BLaER1 (cell line): ENCODE measurements around the gene CTNND1.
A peak's percentile ranks its signal among the peaks of the same experiment; 100 is the strongest.

Source experiments
- H3K27ac ChIP-seq: shearing (Covaris generic); formaldehyde crosslinking; 2 replicates; pipeline ENCODE4 v1.8.1; 2022
- H3K27me3 ChIP-seq: shearing (Covaris generic); formaldehyde crosslinking; 2 replicates; pipeline ENCODE4 v1.8.1; 2022
- H3K36me3 ChIP-seq: shearing (Covaris generic); formaldehyde crosslinking; 2 replicates; pipeline ENCODE4 v1.8.1; 2022
- H3K4me1 ChIP-seq: shearing (Covaris generic); formaldehyde crosslinking; 2 replicates; pipeline ENCODE4 v1.8.1; 2022
- H3K4me2 ChIP-seq: shearing (Covaris generic); formaldehyde crosslinking; 2 replicates; pipeline ENCODE4 v1.8.1; 2022
- H3K4me3 ChIP-seq: shearing (Covaris generic); formaldehyde crosslinking; 2 replicates; pipeline ENCODE4 v1.8.1; 2022
- H3K9ac ChIP-seq: shearing (Covaris generic); formaldehyde crosslinking; 2 replicates; pipeline ENCODE4 v1.8.1; 2022
- H3K9me3 ChIP-seq: shearing (Covaris generic); formaldehyde crosslinking; 2 replicates; pipeline ENCODE4 v1.8.1; 2022
- H4K20me1 ChIP-seq: shearing (Covaris generic); formaldehyde crosslinking; 2 replicates; pipeline ENCODE4 v1.8.1; 2022
- Cebpa-rat ChIP-seq: shearing (Covaris generic); IDR thresholded peaks from 2 replicates; pipeline ENCODE4 v1.8.1; 2022

Gene CTNND1

DNA sequence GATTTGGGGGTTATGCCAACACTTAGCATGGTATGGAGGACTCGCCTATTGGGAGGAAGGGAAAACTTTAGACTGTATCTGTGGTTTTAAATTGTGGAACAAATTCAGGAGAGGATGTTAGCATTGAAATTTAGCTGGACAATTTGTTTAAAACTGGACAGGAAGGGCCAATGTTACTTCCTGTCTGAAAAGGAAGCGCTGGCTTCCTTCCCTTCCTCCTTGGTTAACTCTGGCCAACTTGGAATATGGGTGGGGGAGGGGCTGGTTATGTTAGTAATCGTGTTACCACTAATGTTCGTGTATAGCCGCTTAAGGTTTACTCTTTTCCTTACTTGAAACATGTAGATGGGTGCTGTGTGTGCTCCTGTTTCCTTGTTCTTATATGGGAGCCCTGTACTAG is 13.9 kb downstream of the CTNND1 start:
- no peaks in the 10 kb centered on the region for H3K9me3 ChIP-seq
- H3K4me1 ChIP-seq: peaks cover 48% of the 10 kb centered on the region
- no peaks in the 10 kb centered on the region for H3K27me3 ChIP-seq
- H4K20me1 ChIP-seq: peaks cover 6% of the 10 kb centered on the region; the same call in 1 of the 2 replicates
- no peak for TF ChIP-seq Cebpa-rat
- peak overlapping the region; percentile 38; the same call in 1 of the 2 replicates for H3K4me3 ChIP-seq
- H3K27ac ChIP-seq: peak overlapping the region; percentile 27; the same call in 1 of the 2 replicates
- peak overlapping the region; percentile 2; the same call in 1 of the 2 replicates for H3K9ac ChIP-seq
- no peaks in the 10 kb centered on the region for H3K36me3 ChIP-seq
- H3K4me2 ChIP-seq: peak overlapping the region; percentile 81

DNA sequence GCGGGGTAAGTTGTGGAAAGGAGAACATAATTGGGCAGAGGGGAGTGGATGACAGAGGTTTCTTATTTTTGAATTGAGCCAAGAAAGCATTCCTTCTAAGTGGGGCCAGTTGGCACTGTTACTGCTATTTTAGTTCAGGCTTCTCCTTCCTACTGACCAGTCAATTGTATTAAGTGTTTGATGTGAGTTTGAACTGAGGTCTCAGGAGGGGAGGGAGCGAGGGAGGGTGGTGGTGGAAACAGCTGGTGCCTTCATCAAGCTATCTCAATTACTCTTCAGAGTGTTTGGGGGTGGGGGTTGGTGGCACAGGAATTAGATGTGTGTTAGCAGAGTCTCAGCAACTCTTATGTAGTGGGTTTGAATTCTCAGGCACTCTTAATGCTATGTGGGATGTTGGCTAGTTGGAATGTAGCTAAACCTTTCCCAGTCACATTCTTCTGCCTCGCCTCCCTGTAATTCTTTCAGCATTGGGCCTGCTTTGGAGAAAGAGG is 14.5 kb downstream of the CTNND1 start:
- H4K20me1 ChIP-seq: peaks cover 6% of the 10 kb centered on the region; the same call in 1 of the 2 replicates
- no peaks in the 10 kb centered on the region for H3K27me3 ChIP-seq
- H3K9me3 ChIP-seq: no peaks in the 10 kb centered on the region
- peak overlapping the region; percentile 27; the same call in 1 of the 2 replicates for H3K27ac ChIP-seq
- H3K4me1 ChIP-seq: peaks cover 52% of the 10 kb centered on the region
- no peaks in the 10 kb centered on the region for H3K36me3 ChIP-seq
- peak overlapping the region; percentile 81 for H3K4me2 ChIP-seq
- H3K4me3 ChIP-seq: peak overlapping the region; percentile 38; the same call in 1 of the 2 replicates
- TF ChIP-seq Cebpa-rat: no peak
- H3K9ac ChIP-seq: peak overlapping the region; percentile 2; the same call in 1 of the 2 replicates

DNA sequence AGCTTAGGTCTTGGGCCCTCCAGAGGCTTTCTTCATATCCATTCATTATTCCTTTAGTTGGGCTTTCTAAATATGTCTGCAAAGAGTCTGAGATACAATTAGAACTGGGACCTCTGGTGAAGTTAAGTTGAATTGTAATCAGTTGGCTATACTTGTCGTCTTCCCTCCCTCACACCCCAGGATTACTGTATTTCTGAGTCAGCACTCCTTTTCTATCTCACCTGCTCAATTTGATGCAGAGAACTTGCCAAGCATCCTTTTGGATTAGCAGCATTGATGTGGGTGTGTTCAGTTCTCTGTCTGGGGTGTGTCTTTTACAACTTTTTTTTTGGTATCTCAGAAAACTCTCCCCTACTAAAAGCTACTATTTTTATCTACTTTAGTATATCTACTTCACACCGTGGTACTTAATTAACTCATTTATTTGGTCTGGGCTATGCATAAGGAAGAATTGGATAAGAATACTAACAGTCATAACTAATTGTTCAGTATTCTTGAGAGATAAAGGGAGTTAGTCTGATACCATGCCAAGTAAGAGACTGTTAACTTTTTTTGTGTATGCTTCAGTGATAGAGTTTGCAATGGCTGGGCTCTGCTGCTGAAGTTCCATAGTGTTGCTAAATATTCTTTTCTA is 15.1 kb downstream of the CTNND1 start:
- no peak for TF ChIP-seq Cebpa-rat
- H4K20me1 ChIP-seq: peaks cover 6% of the 10 kb centered on the region; the same call in 1 of the 2 replicates
- H3K27me3 ChIP-seq: no peaks in the 10 kb centered on the region
- H3K4me3 ChIP-seq: peak overlapping the region; percentile 38; the same call in 1 of the 2 replicates
- peak overlapping the region; percentile 81 for H3K4me2 ChIP-seq
- H3K9me3 ChIP-seq: no peaks in the 10 kb centered on the region
- no peak overlapping the region for H3K27ac ChIP-seq
- no peaks in the 10 kb centered on the region; the same call in 1 of the 2 replicates for H3K36me3 ChIP-seq
- H3K4me1 ChIP-seq: peaks cover 52% of the 10 kb centered on the region
- peak overlapping the region; percentile 2; the same call in 1 of the 2 replicates for H3K9ac ChIP-seq

DNA sequence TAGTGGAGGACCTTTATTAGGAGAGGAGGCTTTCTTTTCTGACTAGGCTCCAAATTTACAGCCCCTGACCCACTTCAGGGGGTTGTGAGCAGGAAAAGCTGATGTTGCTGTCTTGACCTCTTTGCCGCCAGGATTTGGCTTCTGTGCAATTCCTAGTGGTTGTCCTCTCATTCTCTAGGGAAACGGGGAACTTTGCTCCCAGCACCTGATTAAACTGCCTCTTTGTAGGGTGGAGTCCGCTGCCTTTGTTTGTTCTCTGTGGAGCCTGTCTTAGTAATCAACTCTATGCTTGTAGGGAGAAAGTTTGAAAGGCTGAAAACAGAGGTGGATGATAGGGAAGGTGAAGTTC is 16.3 kb downstream of the CTNND1 start:
- no peaks in the 10 kb centered on the region; the same call in 1 of the 2 replicates for H3K36me3 ChIP-seq
- peaks cover 52% of the 10 kb centered on the region for H3K4me1 ChIP-seq
- H3K27ac ChIP-seq: no peak overlapping the region
- H4K20me1 ChIP-seq: peaks cover 6% of the 10 kb centered on the region; the same call in 1 of the 2 replicates
- peak overlapping the region; percentile 76 for H3K4me2 ChIP-seq
- no peaks in the 10 kb centered on the region for H3K27me3 ChIP-seq
- no peak for TF ChIP-seq Cebpa-rat
- H3K9ac ChIP-seq: no peak overlapping the region
- H3K4me3 ChIP-seq: no peak overlapping the region
- no peaks in the 10 kb centered on the region for H3K9me3 ChIP-seq

- no peak overlapping the region for H3K4me3 ChIP-seq
- TF ChIP-seq Cebpa-rat: no peak
- no peaks in the 10 kb centered on the region; the same call in 1 of the 2 replicates for H3K36me3 ChIP-seq
- peak overlapping the region; percentile 76 for H3K4me2 ChIP-seq
- H3K4me1 ChIP-seq: peaks cover 52% of the 10 kb centered on the region
- peaks cover 6% of the 10 kb centered on the region; the same call in 1 of the 2 replicates for H4K20me1 ChIP-seq
- no peaks in the 10 kb centered on the region for H3K9me3 ChIP-seq
- no peak overlapping the region for H3K27ac ChIP-seq
- H3K9ac ChIP-seq: peak overlapping the region; percentile 26; the same call in 1 of the 2 replicates
- H3K27me3 ChIP-seq: no peaks in the 10 kb centered on the region
Measured at GRCh38 chr11:57778318-57779037, 16.9 kb downstream of the CTNND1 start.

DNA sequence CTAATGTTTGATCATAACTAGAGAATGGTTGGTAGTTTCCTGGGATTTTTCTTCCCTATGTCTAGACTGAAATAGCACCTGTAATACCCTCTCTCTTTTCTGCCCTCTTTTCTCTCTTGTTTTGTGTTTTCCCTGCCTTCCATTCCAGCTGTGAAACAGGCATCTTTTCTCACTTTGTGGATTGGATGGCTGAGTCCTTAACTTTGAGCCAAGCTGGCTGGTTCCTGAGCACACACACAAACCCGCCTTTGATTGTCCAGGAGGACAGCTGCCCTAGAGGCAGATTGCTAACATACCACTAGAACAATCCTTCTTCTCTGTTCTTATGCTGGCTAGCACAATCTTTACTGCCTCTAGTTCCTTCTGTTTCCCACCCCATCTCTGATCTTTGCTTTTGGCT is 17.7 kb downstream of the CTNND1 start:
- no peaks in the 10 kb centered on the region; the same call in 1 of the 2 replicates for H3K36me3 ChIP-seq
- H3K9ac ChIP-seq: no peak overlapping the region
- H3K9me3 ChIP-seq: no peaks in the 10 kb centered on the region
- H3K4me1 ChIP-seq: peaks cover 52% of the 10 kb centered on the region
- no peak for TF ChIP-seq Cebpa-rat
- peaks cover 6% of the 10 kb centered on the region; the same call in 1 of the 2 replicates for H4K20me1 ChIP-seq
- no peaks in the 10 kb centered on the region for H3K27me3 ChIP-seq
- no peak overlapping the region for H3K27ac ChIP-seq
- peak overlapping the region; percentile 76 for H3K4me2 ChIP-seq
- H3K4me3 ChIP-seq: no peak overlapping the region

- Histone ChIP-seq H4K20me1 (peaks cover 6% of the 10 kb centered on the region; the same call in 1 of the 2 replicates), H3K4me3 (no peak overlapping the region), H3K4me2 (no peak overlapping the region), H3K9me3 (no peaks in the 10 kb centered on the region), H3K36me3 (no peaks in the 10 kb centered on the region; the same call in 1 of the 2 replicates), H3K4me1 (peaks cover 39% of the 10 kb centered on the region), H3K27ac (no peak overlapping the region), H3K9ac (no peak overlapping the region), H3K27me3 (no peaks in the 10 kb centered on the region)
- no peak for TF ChIP-seq Cebpa-rat
Measured at GRCh38 chr11:57781529-57781943, 19.9 kb downstream of the CTNND1 start.

DNA sequence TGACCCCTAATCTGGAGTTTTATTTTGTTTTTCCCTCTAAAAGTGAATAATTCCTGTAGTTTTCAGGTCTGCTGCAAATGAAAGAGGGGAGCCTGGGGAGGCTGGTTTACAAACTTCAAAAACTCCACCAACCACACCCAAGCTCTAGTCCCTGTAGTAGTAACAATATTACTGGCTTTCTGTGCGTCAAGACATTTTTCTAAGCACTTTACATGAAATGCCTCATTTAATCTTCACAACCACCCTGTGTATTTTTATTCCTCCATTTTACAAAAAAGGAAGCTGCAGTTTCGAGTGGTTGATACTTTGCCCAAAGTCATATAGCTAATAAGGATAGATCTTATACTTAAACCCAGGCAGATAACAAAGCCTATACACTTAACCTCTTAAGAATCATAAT is 23.5 kb downstream of the CTNND1 start:
- Histone ChIP-seq H3K27ac (no peak overlapping the region), H4K20me1 (no peaks in the 10 kb centered on the region), H3K4me1 (peaks cover 12% of the 10 kb centered on the region; the same call in 1 of the 2 replicates), H3K36me3 (no peaks in the 10 kb centered on the region; the same call in 1 of the 2 replicates), H3K27me3 (no peaks in the 10 kb centered on the region), H3K9me3 (no peaks in the 10 kb centered on the region), H3K4me2 (no peak overlapping the region), H3K9ac (no peak overlapping the region), H3K4me3 (no peak overlapping the region)
- no peak for TF ChIP-seq Cebpa-rat

DNA sequence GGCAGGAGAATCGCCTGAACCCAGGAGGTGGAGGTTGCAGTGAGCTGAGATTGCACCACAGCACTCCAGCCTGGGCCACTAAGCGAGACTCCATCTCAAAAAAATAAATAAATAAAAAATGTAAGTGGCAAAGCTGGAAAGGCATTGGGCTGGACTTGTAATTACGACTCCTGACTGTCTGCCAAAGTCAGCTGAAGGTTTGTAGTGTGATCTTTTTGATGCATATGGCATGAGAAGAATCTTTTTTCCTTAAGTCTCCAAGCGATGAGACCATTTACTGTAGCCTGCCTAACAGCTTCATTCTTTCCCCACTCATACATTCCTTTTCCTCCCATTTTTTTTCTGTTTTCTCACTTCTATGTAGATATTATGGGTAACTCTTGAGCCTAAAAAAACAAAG is 24.8 kb downstream of the CTNND1 start:
- Histone ChIP-seq H3K9me3 (no peaks in the 10 kb centered on the region), H3K27ac (no peak overlapping the region), H3K27me3 (no peaks in the 10 kb centered on the region), H3K9ac (no peak overlapping the region), H3K4me1 (peaks cover 15% of the 10 kb centered on the region), H3K36me3 (peaks cover 4% of the 10 kb centered on the region; the same call in 1 of the 2 replicates), H3K4me2 (no peak overlapping the region), H3K4me3 (no peak overlapping the region), H4K20me1 (no peaks in the 10 kb centered on the region)
- no peak for TF ChIP-seq Cebpa-rat
